ENCODE data around the gene C10orf67. TPM values are rescaled to one million over a fixed set of nuclear protein-coding genes. Genes with fewer than 3 reads are reported as not detected.

The C10orf67 gene
- total RNA-seq, 4 donors from 2014 or later, result 0.21 TPM; not detected in 3

DNA sequence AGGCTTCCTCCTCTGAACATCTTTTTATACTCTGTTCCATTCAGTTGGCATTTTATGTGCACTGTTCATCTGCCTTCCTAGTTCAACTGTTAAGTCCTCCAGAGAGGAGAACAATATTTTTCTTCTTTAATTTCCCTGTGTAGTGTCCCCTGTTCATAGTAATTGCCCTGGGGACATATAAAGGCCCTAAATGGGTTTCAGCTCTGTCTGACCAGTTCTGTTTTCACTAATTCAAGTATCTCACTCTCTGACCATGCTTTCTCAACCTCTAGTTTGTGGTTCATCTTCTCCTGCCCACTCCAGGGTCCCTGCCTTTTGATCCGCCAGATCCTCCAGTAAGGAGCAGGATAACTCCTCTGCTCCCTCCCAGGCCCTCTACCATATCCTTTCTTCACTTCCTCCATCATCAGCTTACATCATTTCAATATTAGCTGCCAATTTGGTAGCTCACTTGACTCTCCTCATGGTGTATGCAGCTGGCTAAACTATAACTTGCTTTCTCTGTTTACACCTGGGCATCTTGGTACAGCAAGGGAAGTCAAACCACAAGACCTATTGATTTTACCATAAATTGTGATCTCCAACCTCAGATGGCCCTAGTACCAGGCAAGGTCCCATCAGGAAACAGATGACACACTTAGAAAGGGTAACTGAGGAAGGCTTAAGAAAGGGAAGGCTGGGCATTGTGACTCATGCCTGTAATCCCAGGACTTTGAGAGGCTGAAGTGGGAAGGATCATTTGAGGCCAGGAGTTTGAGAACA lies 17.7 kb upstream of the C10orf67 start:
- intact Hi-C loops (cut with DNase I; ENCODE audit: low total_unique reads), result no loop called here

DNA sequence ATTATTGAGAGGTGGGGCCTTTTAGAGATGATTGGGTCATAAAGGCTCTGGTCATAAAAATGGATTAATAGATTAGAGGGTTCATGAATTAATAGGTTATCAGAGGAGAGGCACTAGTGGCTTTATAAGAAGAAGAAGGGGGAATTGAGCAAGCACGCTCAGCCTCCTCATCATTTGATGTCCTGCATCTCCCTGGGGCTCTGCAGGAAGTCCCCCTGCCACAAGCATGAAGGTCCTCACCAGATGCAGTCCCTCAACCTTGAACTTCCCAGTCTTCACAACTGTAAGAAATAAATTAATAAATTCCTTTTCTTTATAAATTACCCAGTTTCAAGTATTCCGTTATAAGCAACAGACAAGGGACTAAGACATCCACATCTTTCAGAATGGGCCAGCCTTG lies 17.1 kb upstream of the C10orf67 start:
- Histone ChIP-seq H3K4me1 (no peaks in the 10 kb centered on the region), H3K4me3 (no peak overlapping the region), H3K27ac (no peak overlapping the region), H3K27me3 (no peaks in the 10 kb centered on the region), H3K36me3 (no peaks in the 10 kb centered on the region), H3K9me3 (no peaks in the 10 kb centered on the region)
- TF ChIP-seq, protein P1, sequence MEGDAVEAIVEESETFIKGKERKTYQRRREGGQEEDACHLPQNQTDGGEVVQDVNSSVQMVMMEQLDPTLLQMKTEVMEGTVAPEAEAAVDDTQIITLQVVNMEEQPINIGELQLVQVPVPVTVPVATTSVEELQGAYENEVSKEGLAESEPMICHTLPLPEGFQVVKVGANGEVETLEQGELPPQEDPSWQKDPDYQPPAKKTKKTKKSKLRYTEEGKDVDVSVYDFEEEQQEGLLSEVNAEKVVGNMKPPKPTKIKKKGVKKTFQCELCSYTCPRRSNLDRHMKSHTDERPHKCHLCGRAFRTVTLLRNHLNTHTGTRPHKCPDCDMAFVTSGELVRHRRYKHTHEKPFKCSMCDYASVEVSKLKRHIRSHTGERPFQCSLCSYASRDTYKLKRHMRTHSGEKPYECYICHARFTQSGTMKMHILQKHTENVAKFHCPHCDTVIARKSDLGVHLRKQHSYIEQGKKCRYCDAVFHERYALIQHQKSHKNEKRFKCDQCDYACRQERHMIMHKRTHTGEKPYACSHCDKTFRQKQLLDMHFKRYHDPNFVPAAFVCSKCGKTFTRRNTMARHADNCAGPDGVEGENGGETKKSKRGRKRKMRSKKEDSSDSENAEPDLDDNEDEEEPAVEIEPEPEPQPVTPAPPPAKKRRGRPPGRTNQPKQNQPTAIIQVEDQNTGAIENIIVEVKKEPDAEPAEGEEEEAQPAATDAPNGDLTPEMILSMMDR (IDR thresholded peaks at IDR 0.05), result no peak
- TF ChIP-seq POLR2A (IDR thresholded peaks at IDR 0.05), result no peak
- DNase-seq, result no peak
- intact Hi-C loops (cut with DNase I; ENCODE audit: low total_unique reads), result no loop called here

More for the DNA sequence above, 17.7 kb upstream of the C10orf67 start:
- Histone ChIP-seq H3K4me1 (no peaks in the 10 kb centered on the region), H3K9me3 (no peaks in the 10 kb centered on the region), H3K27ac (no peak overlapping the region), H3K4me3 (no peak overlapping the region), H3K36me3 (no peaks in the 10 kb centered on the region), H3K27me3 (no peaks in the 10 kb centered on the region)
- TF ChIP-seq POLR2A (IDR thresholded peaks at IDR 0.05), result no peak
- TF ChIP-seq, protein P1 (IDR thresholded peaks at IDR 0.05), result no peak
- no peak for DNase-seq

DNA sequence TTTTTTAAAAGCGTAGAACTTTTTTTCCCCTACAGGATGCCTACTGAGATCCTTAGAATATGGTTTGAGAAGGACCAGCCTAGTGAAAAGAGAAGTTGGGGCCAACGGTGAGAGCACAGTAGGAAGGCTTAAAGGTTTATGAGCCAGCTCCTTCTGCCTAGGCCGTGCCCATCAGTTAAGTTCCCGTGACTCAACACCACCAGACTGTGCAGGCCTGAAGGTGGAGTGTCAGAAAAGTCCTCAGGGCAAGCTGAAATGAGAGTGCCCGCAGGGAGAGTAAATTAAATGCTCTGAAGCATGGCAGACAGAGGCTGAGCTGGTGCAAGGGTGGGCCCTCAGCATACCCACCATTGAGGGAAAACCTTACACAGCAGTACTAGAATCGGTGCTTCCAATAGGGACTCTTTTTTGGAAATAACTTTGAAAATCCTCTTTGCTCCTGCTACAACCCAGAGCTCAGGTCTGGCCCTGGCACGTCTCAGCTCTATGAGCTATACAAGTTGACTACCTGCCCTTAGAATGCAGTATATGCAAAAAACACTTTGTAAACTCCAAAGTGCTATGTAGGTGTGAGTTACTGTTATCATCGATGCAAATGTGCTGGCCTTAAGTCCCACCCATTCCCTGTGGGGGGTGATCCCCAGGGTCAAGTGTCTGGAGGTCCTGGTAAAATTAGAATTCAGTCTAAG lies 15.2 kb upstream of the C10orf67 start:
- intact Hi-C loops (cut with DNase I; ENCODE audit: low total_unique reads), result no loop called here
- Histone ChIP-seq H3K27me3 (no peaks in the 10 kb centered on the region), H3K4me1 (no peaks in the 10 kb centered on the region), H3K36me3 (no peaks in the 10 kb centered on the region), H3K27ac (no peak overlapping the region), H3K9me3 (no peaks in the 10 kb centered on the region), H3K4me3 (no peak overlapping the region)
- no peak for DNase-seq
- TF ChIP-seq, protein P1 (IDR thresholded peaks at IDR 0.05), result no peak
- TF ChIP-seq POLR2A (IDR thresholded peaks at IDR 0.05), result no peak

DNA sequence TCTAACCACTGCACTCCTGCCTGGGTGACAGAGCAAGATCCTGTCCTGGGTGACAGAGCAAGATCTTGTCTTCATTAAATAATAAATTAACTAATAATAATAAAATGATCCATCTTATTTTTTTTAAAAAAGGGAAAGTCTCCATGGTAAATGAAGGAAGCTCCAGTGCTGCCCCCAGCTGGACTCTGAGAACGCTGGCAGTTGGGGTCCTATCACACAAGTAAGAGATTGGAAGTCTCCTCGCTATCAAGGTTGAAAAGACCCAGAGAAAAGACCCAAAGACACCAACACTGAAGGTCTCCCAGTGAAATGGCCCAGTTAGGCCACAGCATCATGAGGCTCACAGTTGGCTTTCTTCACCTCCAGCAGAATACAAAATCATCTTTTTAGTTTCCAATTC lies 13.8 kb upstream of the C10orf67 start:
- Histone ChIP-seq H3K36me3 (no peaks in the 10 kb centered on the region), H3K9me3 (no peaks in the 10 kb centered on the region), H3K27ac (no peak overlapping the region), H3K4me3 (no peak overlapping the region), H3K27me3 (no peaks in the 10 kb centered on the region), H3K4me1 (no peaks in the 10 kb centered on the region)
- TF ChIP-seq, protein P1 (IDR thresholded peaks at IDR 0.05), result no peak
- TF ChIP-seq POLR2A (IDR thresholded peaks at IDR 0.05), result no peak
- DNase-seq, result no peak
- intact Hi-C loops (cut with DNase I; ENCODE audit: low total_unique reads), result no loop called here

DNA sequence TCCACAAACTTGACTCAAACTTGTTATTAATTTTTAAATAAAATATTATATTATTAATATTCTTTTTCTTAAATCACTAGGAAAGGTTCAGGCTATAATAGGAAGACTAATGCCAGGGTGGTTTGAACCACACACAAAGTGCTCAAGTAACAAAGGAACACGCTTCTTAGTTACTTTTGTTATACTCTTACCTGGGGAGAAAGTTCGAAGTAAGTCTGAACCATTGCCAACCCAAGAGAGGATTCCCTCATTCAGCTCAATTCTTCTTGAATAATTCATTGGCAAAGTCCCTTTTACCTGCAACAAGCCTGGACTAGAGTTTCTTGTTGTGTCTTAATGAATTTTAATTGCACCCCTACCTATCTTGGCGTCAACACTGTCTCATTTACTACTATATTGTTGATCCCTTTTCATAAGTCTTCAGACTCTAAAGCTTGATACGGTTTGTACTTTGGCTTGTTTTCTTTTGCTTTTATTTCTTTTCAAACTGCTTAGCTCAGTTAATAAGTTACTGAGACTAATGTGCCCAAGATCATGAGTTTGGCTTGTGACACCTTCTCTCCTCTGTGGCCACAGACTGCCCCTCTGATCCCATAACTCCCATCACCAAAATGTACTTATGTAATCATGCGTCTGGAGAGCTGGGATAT lies 10.2 kb upstream of the C10orf67 start:
- Histone ChIP-seq H3K4me1 (no peaks in the 10 kb centered on the region), H3K9me3 (no peaks in the 10 kb centered on the region), H3K27me3 (no peaks in the 10 kb centered on the region), H3K4me3 (no peak overlapping the region), H3K27ac (no peak overlapping the region), H3K36me3 (no peaks in the 10 kb centered on the region)
- DNase-seq, result no peak
- intact Hi-C loops (cut with DNase I; ENCODE audit: low total_unique reads), result no loop called here
- TF ChIP-seq, protein P1 (IDR thresholded peaks at IDR 0.05), result no peak
- TF ChIP-seq POLR2A (IDR thresholded peaks at IDR 0.05), result no peak

All from uterus (tissue), 4 donors.